Coronary artery (tissue), 2 donors: ENCODE results near the gene CYBC1.

ENCODE experiments used
- DNase-seq: peaks from one replicate; pipeline ENCODE4 v3.0.0-alpha.2; 2017; ENCODE audit warnings: low spot score
- H3K27ac ChIP-seq, 2 donors: fragments of 200-600 bp; sonication (generic); one replicate each; pipeline ENCODE4 v1.5.1; 2016 to 2019
- H3K4me3 ChIP-seq: fragments of 200-600 bp; sonication (generic); 2 replicates; pipeline ENCODE4 v1.5.1; 2016; ENCODE audit warnings: mild to moderate bottlenecking, moderate library complexity
- TF ChIP-seq, protein P1 (sequence below): fragments of 200-600 bp; sonication (generic); IDR thresholded peaks from one replicate; pipeline ENCODE4 v1.5.1; 2019; ENCODE audit warnings: antibody characterized with exemption

Gene CYBC1

DNA sequence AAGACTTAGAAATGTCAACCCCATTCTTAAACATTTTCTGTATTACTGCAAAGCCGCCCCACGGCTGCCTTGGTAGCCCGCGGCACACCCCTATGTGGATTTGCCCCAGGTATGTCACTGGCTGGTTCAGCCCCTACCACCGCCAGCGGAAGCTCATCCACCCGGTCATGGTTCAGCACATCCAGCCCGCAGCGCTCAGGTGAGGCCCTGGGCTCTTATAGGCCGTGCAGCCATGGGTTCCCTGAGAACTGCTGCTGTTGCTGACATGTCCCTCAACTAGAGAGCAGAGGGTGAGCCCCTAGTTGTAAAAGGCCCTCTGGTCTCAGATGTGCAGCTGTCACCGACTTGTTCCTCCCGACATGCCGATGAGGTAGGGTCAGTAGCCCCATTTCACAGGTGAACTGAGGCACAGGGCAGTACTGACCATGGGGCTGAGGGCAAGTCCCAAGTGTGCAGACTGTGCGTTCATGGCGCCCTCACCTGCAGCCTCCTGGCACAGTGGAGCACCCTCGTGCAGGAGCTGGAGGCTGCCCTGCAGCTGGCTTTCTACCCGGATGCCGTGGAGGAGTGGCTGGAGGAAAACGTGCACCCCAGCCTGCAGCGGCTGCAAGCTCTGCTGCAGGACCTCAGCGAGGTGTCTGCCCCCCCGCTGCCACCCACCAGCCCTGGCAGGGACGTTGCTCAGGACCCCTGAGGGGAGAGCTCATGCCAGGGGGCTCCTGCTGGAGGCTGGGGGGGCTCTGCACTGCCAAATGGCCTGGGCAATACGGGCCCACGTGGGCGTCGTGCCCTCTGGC lies 8.7 kb downstream of the CYBC1 start:
- H3K4me3 ChIP-seq = no peak overlapping the region
- no peak overlapping the region for H3K27ac ChIP-seq
- TF ChIP-seq, protein P1, sequence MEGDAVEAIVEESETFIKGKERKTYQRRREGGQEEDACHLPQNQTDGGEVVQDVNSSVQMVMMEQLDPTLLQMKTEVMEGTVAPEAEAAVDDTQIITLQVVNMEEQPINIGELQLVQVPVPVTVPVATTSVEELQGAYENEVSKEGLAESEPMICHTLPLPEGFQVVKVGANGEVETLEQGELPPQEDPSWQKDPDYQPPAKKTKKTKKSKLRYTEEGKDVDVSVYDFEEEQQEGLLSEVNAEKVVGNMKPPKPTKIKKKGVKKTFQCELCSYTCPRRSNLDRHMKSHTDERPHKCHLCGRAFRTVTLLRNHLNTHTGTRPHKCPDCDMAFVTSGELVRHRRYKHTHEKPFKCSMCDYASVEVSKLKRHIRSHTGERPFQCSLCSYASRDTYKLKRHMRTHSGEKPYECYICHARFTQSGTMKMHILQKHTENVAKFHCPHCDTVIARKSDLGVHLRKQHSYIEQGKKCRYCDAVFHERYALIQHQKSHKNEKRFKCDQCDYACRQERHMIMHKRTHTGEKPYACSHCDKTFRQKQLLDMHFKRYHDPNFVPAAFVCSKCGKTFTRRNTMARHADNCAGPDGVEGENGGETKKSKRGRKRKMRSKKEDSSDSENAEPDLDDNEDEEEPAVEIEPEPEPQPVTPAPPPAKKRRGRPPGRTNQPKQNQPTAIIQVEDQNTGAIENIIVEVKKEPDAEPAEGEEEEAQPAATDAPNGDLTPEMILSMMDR = no peak
- no peak for DNase-seq

DNA sequence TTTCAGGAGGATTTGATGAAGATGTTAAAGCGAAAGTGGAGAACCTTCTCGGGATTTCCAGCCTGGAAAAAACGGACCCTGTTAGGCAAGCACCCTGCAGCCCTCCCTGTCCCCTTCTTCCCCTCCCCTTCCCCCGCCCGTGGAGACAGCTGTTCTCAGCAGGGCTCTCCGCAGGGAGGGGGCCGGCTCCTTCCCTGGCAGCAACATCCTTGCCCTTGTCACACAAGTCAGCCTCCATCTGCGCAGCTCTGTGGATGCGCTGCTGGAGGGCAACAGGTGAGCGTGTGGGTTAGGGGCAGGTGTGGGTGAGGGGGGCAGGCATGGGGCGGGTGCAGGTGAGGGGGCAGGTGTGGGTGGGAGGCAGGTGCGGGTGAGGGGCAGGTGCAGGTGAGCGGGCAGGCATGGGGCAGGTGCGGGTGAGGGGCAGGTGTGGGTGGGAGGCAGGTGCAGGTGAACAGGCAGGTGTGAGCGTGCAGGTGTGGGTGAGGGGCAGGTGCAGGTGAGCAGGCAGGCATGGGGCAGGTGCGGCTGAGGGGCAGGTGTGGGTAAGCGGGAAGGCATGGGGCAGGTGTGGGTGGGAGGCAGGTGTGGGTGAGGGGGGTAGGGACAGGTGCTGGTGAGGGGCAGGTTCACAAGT lies 9.4 kb downstream of the CYBC1 start:
- TF ChIP-seq, protein P1 = no peak
- H3K4me3 ChIP-seq = no peak overlapping the region
- peak overlapping the region in 1 of 2 donors; percentile 43 for H3K27ac ChIP-seq
- DNase-seq = no peak

DNA sequence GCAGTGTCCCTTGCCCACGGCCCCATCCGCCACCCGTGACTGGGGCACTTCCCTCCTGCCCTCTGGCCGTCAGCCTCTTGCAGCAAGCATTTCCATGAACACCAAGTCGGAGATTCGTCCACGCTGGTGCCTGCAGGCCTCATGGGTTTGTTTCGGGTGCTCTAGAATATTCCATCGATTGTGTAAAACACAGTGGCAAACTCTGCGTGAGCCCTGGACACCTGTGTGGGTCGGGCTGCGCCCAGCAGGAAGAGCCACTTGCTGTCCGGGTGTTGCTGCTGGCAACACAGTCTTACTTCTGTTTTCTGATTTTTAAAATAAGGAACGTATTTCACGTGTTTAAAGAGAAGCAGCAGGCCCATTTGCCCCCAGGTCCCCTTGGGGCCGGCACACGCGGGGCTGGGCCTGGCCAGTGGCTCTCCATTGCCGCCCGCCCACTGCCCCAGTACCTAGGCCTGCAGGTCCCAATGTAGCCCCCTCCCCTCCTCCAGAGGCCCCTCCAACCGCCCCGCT lies 10.0 kb downstream of the CYBC1 start:
- no peak overlapping the region for H3K4me3 ChIP-seq
- DNase-seq = no peak
- peak overlapping the region in 1 of 2 donors; percentile 43 for H3K27ac ChIP-seq
- TF ChIP-seq, protein P1 = no peak

DNA sequence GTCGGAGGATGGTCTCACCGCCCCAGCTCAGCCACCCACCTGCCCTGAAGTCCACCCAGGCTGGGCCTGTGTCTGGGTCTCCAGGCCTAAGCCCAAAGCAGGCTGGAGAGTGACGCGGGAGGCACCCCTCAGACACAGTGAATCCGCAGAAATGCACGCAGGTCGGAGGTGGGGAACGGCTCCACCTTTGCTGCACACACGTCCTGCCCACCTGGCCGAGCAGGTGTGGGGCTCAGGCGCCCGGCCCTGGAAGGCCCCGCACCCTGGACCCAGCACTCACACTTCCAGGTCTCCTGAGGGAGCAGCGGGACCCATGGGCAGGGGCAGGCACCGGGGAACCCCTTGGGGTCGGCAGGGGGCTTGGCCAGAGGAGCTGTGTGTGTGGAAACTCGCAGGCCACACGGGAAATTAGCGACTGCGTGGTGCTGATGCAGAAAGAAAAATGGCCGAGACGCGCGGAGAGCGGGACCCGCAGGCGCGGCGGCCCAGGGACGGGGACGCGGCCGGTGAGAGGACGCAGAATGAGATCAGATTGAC lies 10.7 kb downstream of the CYBC1 start:
- TF ChIP-seq, protein P1 = no peak
- DNase-seq = no peak
- Histone ChIP-seq H3K4me3 (no peak overlapping the region), H3K27ac (no peak overlapping the region)

DNA sequence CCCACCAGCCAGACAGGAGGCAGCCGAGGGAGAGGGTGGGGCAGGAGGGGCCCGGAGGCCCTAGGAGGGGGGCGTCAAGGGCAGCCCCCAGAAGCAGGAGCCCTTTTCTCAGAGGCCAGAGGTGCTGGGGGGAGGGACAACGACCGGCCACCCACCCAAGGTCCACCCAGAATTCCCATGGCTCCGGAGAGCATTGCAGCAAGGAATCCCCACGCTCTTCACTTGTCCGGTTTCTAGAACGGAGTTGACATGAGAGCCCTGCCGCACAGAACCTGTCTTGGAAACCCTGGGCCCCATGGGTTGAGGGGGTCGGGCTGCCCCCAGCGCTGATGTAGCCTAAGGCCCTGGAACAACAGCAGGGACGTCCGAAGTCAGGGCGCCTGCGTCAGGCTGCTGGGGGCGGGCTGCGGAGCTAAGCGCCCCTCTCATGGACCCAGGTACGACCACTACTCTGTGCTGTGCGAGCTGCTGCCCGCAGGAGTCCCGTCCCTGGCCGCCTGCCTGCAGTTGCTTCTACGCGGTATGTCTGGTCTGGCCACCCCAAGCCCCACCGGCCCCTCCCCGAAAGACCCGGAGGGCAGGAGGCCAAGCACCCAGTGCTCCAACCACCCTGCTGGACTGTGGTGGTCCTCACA lies 11.2 kb downstream of the CYBC1 start:
- no peak for DNase-seq
- no peak overlapping the region for H3K4me3 ChIP-seq
- TF ChIP-seq, protein P1 = no peak
- H3K27ac ChIP-seq = no peak overlapping the region

DNA sequence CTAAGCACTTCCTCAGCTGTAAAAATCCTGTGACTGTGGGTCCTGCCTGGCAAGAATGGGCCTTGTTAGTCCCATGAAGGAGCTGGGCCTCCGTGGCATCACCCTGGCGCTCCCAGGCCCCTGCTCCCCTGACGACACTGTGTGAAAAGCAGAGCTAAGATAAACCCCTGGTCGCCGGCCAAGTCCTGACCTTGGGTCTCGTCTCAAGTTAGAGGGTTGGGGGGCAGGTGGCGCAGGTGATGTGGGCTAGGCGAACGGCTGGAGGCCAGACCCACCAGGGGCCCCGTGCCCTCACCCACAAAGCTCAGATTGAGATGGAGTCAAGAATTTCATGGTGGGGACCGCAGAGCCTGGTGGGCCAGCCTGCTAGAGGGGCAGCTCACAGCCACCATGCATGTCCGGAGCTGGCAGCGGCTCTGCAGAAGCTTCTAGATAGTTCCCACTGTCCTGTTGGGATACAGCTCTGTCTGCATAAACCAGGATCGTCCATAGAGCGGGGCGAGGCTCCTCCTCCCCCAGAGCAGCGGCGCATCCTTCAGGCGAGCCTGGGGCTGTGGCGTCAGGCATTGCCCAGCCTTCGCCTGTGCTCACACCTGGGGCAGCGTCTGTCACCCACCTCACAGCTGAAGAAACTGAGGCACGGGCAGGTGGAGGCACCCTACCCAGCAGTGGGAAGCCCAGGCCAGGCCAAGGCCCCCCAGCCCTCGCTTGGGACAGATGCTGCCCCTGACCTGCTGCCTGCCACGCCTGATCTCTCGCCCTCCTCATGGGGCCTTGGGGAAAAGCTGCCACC lies 12.0 kb downstream of the CYBC1 start:
- Histone ChIP-seq H3K4me3 (no peak overlapping the region), H3K27ac (no peak overlapping the region)
- DNase-seq = no peak
- TF ChIP-seq, protein P1 = no peak
